ENCODE measurements around the gene FBXL3. TPM values are rescaled to one million over a fixed set of nuclear protein-coding genes. Genes with fewer than 3 reads are reported as not detected.

The FBXL3 gene
- total RNA-seq, 1 donor from 2014 or later = 38.0 TPM

- Histone ChIP-seq H3K27me3 (ENCODE audit: control insufficient read depth, insufficient read depth, low read length) (no peaks in the 10 kb centered on the region), H3K36me3 (ENCODE audit: control insufficient read depth, insufficient read depth, low read length) (no peaks in the 10 kb centered on the region), H3K4me3 (ENCODE audit: low read depth, low read length) (peak within 1 kb of the TSS; percentile 99)
- DNase-seq (ENCODE audit: low read depth) = peak; percentile 65
- TF ChIP-seq CTCF (IDR thresholded peaks at IDR 0.05; ENCODE audit: insufficient read depth, low read length, poor library complexity, severe bottlenecking) = no peak
Observed at GRCh38 chr13:76991796-76992547, 35.0 kb downstream of the FBXL3 start, which contains the start of gene CLN5. Gene CLN5, plus strand, starts transcription at chr13:76992081. Its CDS starts 18 bp downstream, at chr13:76992099.

GRCh38 chr13:76991432-76991795 is 35.5 kb downstream of the FBXL3 start:
- H3K4me3 ChIP-seq (ENCODE audit: low read depth, low read length) = peak overlapping the region; percentile 99
- H3K36me3 ChIP-seq (ENCODE audit: control insufficient read depth, insufficient read depth, low read length) = no peaks in the 10 kb centered on the region
- no peak for DNase-seq (ENCODE audit: low read depth)
- no peaks in the 10 kb centered on the region for H3K27me3 ChIP-seq (ENCODE audit: control insufficient read depth, insufficient read depth, low read length)
- no peak for TF ChIP-seq CTCF (IDR thresholded peaks at IDR 0.05; ENCODE audit: insufficient read depth, low read length, poor library complexity, severe bottlenecking)

GRCh38 chr13:76983676-76984075 is 43.3 kb downstream of the FBXL3 start:
- no peak for TF ChIP-seq CTCF (IDR thresholded peaks at IDR 0.05; ENCODE audit: insufficient read depth, low read length, poor library complexity, severe bottlenecking)

GRCh38 chr13:76982061-76982460 is 44.9 kb downstream of the FBXL3 start:
- no peak for DNase-seq (ENCODE audit: low read depth)
- no peaks in the 10 kb centered on the region for H3K27me3 ChIP-seq (ENCODE audit: control insufficient read depth, insufficient read depth, low read length)
- TF ChIP-seq CTCF (IDR thresholded peaks at IDR 0.05; ENCODE audit: insufficient read depth, low read length, poor library complexity, severe bottlenecking) = no peak
- H3K4me3 ChIP-seq (ENCODE audit: low read depth, low read length) = no peak overlapping the region
- H3K36me3 ChIP-seq (ENCODE audit: control insufficient read depth, insufficient read depth, low read length) = no peaks in the 10 kb centered on the region

More at GRCh38 chr13:76983676-76984075, 43.3 kb downstream of the FBXL3 start:
- H3K4me3 ChIP-seq (ENCODE audit: low read depth, low read length) = no peak overlapping the region
- no peaks in the 10 kb centered on the region for H3K27me3 ChIP-seq (ENCODE audit: control insufficient read depth, insufficient read depth, low read length)
- no peak for DNase-seq (ENCODE audit: low read depth)
- no peaks in the 10 kb centered on the region for H3K36me3 ChIP-seq (ENCODE audit: control insufficient read depth, insufficient read depth, low read length)

- peak; percentile 99 for TF ChIP-seq CTCF (IDR thresholded peaks at IDR 0.05; ENCODE audit: insufficient read depth, low read length, poor library complexity, severe bottlenecking)
- H3K4me3 ChIP-seq (ENCODE audit: low read depth, low read length) = peak overlapping the region; percentile 15
- H3K27me3 ChIP-seq (ENCODE audit: control insufficient read depth, insufficient read depth, low read length) = no peaks in the 10 kb centered on the region
- H3K36me3 ChIP-seq (ENCODE audit: control insufficient read depth, insufficient read depth, low read length) = no peaks in the 10 kb centered on the region
- no peak for DNase-seq (ENCODE audit: low read depth)
Observed at GRCh38 chr13:76980075-76980718, 46.8 kb downstream of the FBXL3 start.
